Activated CD4-positive, alpha-beta T cell treated with anti-CD3 and anti-CD28 coated beads for 36 hours (primary cell): ENCODE data around the gene CD7. TPM values are rescaled to one million over a fixed set of nuclear protein-coding genes. Genes with fewer than 3 reads are reported as not detected.

ENCODE experiments used
- ATAC-seq: fragments of 200-7000 bp; cut with Tn5 transposase; one replicate; pipeline ENCODE4 v1.10.0; 2021; ENCODE audit warnings: mild to moderate bottlenecking, moderate library complexity
- CTCF ChIA-PET: fragments of 350-600 bp; sonication (Branson Sonifier 250); formaldehyde crosslinking; loops from one replicate; lab custom pipeline; 2021; ENCODE audit warnings: antibody characterized with exemption; lab: Charles Lee
- POLR2A ChIA-PET: fragments of 350-600 bp; sonication (Branson Sonifier 250); formaldehyde crosslinking; loops from one replicate; lab custom pipeline; 2021; ENCODE audit warnings: antibody characterized with exemption, inconsistent platforms; lab: Charles Lee
- DNase-seq: peaks from one replicate; pipeline ENCODE4 v3.0.0-alpha.2; 2020
- H3K27ac Mint-ChIP-seq: one replicate; pipeline ENCODE4 v1.8.0; 2021; ENCODE audit warnings: mixed read lengths
- H3K27me3 Mint-ChIP-seq: one replicate; pipeline ENCODE4 v1.8.0; 2021; ENCODE audit warnings: mixed read lengths
- H3K36me3 Mint-ChIP-seq: one replicate; pipeline ENCODE4 v1.8.0; 2021; ENCODE audit warnings: low read depth, mixed read lengths
- H3K4me1 Mint-ChIP-seq: one replicate; pipeline ENCODE4 v1.8.0; 2021; ENCODE audit warnings: mixed read lengths
- H3K4me3 Mint-ChIP-seq: one replicate; pipeline ENCODE4 v1.8.0; 2021; ENCODE audit warnings: mild to moderate bottlenecking, moderate library complexity, mixed read lengths
- H3K9me3 Mint-ChIP-seq: one replicate; pipeline ENCODE4 v1.8.0; 2021; ENCODE audit warnings: low read depth, mixed read lengths
- intact Hi-C, 2 experiments: fragments of 100-400 bp; cut with DNase I in 1 of 2; cut with micrococcal nuclease in 1 of 2; formaldehyde crosslinking; loops; one replicate each; pipeline versions ENCODE4 v1.14.2 to v1.15.1; 2022 to 2024; cut with DNase I, micrococcal nuclease
- total RNA-seq, 2 experiments: library from RNA; stranded (reverse); gene quantifications; one replicate each; pipeline ENCODE4 v1.2.3, GENCODE V29; 2021

Gene CD7
- total RNA-seq, 2 experiments from 2014 or later = 614 to 725 TPM

- intact Hi-C loops = loop anchor here in 1 of 2 experiments (2.0 to 10.0 kb wide), 2 partner anchors 83 to 285 kb away; partner anchors contain the start of genes DCXR and RAC3
- POLR2A ChIA-PET = interaction anchor here (0.6 to 3.2 kb wide), 4 partner anchors 14 to 284 kb away, joined by 4 to 29 read pairs (median 7); no protein-coding TSS in a partner anchor
- Mint-ChIP-seq H3K9me3 (no peaks in the 10 kb centered on the region), H3K36me3 (peaks cover 48% of the 10 kb centered on the region), H3K27me3 (no peaks in the 10 kb centered on the region), H3K27ac (no peak overlapping the region), H3K4me3 (no peak overlapping the region), H3K4me1 (peaks cover 19% of the 10 kb centered on the region)
- peak; percentile 32 for DNase-seq
- CTCF ChIA-PET = interaction anchor here (2.0 kb wide), 1 partner anchor 18 kb away, joined by 23 read pairs; no protein-coding TSS in a partner anchor
- ATAC-seq = no peak
Measured at GRCh38 chr17:82319619-82320062, 2.2 kb upstream of the CD7 start.

- POLR2A ChIA-PET = interaction anchor here (0.6 to 3.2 kb wide), 4 partner anchors 13 to 284 kb away, joined by 4 to 29 read pairs (median 7); no protein-coding TSS in a partner anchor
- CTCF ChIA-PET = no interaction called here
- Mint-ChIP-seq H3K27ac (no peak overlapping the region), H3K9me3 (no peaks in the 10 kb centered on the region), H3K36me3 (peaks cover 49% of the 10 kb centered on the region), H3K4me1 (peaks cover 17% of the 10 kb centered on the region), H3K27me3 (no peaks in the 10 kb centered on the region), H3K4me3 (no peak overlapping the region)
- intact Hi-C loops = no loop called here
- peak; percentile 23 for DNase-seq
- ATAC-seq = no peak
Measured at GRCh38 chr17:82318772-82319606, 1.6 kb upstream of the CD7 start.

DNA sequence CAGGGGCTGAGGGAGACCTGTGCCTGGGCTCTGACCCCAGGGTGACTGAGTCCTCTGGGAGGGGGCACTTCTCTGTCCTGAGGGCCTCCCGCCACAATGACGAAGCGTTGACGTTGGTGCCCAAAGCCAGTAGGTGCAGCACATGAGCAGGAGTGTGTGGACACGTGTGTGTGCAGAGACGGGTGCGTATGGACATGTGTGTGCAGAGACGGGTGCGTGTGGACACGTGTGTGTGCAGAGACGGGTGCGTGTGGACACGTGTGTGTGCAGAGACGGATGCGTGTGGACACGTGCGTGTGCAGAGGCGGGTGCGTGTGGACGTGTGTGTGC lies 726 bp upstream of the CD7 start:
- Mint-ChIP-seq H3K36me3 (peaks cover 51% of the 10 kb centered on the region), H3K9me3 (no peaks in the 10 kb centered on the region), H3K27ac (no peak overlapping the region), H3K4me1 (peaks cover 13% of the 10 kb centered on the region), H3K27me3 (no peaks in the 10 kb centered on the region), H3K4me3 (no peak overlapping the region)
- POLR2A ChIA-PET = interaction anchor here (1.4 to 2.7 kb wide), 4 partner anchors 9 to 26 kb away, joined by 5 to 94 read pairs (median 14); no protein-coding TSS in a partner anchor
- peak; percentile 36 for DNase-seq
- CTCF ChIA-PET = interaction anchor here (1.0 to 2.1 kb wide), 5 partner anchors 12 to 21 kb away, joined by 3 to 7 read pairs (median 6); no protein-coding TSS in a partner anchor
- intact Hi-C loops = no loop called here
- no peak for ATAC-seq

GRCh38 chr17:82316651-82317393 lies 586 bp downstream of the CD7 start:
- Mint-ChIP-seq H3K27me3 (no peaks in the 10 kb centered on the region), H3K9me3 (no peaks in the 10 kb centered on the region), H3K36me3 (peaks cover 41% of the 10 kb centered on the region), H3K4me1 (peaks cover 8% of the 10 kb centered on the region), H3K27ac (peak overlapping the region; percentile 98), H3K4me3 (no peak overlapping the region)
- DNase-seq = peak; percentile 60
- ChIA-PET CTCF (interaction anchor here (0.7 to 2.1 kb wide), 11 partner anchors 10 to 111 kb away, joined by 3 to 7 read pairs (median 3); no protein-coding TSS in a partner anchor), POLR2A (interaction anchor here (1.2 to 2.7 kb wide), 5 partner anchors 8 to 34 kb away, joined by 4 to 94 read pairs (median 10); no protein-coding TSS in a partner anchor)
- intact Hi-C loops = loop anchor here in 1 of 2 experiments (2.0 kb wide), 1 partner anchor 78 kb away; no protein-coding TSS in a partner anchor
- peak; percentile 11 for ATAC-seq

DNA sequence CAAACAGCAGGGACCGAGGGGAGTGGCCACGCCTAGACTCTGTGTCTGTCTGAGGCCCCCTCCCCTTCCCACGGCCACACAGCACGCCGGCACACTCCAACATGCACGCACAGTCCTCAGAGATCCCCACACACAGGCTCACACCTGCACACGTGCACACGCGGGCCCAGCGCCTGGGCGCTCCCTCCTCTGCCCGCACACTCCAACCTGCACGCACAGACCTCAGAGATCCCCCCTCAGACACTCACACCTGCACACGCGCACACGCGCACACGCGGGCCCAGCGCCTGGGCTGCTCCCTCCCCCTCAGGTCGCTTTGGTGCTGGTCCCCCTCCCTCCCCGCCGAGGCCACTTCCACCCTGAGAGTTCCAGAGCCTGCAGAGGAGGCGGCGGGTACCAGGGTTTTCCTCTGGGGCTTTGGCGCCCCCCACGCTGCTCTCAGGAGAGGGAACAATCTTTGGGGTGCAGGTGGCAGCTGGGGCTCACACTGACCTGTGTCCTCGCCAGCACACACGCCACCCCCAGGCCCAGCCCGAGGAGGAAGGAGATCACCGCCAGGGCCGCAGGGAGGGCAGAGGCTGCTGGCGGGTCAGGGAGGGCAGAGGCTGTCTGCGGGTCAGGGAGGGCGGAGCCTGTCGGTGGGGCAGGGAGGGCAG lies 1.6 kb downstream of the CD7 start:
- CTCF ChIA-PET = interaction anchor here (2.1 kb wide), 1 partner anchor 14 kb away, joined by 6 read pairs; no protein-coding TSS in a partner anchor
- POLR2A ChIA-PET = interaction anchor here (2.3 to 2.7 kb wide), 2 partner anchors 15 to 23 kb away, joined by 10 to 94 read pairs; no protein-coding TSS in a partner anchor
- intact Hi-C loops = loop anchor here in 1 of 2 experiments (2.0 kb wide), 1 partner anchor 77 kb away; no protein-coding TSS in a partner anchor
- peak; percentile 64 for DNase-seq
- no peaks in the 10 kb centered on the region for H3K9me3 Mint-ChIP-seq
- H3K4me3 Mint-ChIP-seq = no peak overlapping the region
- peak; percentile 30 for ATAC-seq
- peaks cover 5% of the 10 kb centered on the region for H3K4me1 Mint-ChIP-seq
- H3K36me3 Mint-ChIP-seq = peaks cover 36% of the 10 kb centered on the region
- peak overlapping the region; percentile 98 for H3K27ac Mint-ChIP-seq
- no peaks in the 10 kb centered on the region for H3K27me3 Mint-ChIP-seq

DNA sequence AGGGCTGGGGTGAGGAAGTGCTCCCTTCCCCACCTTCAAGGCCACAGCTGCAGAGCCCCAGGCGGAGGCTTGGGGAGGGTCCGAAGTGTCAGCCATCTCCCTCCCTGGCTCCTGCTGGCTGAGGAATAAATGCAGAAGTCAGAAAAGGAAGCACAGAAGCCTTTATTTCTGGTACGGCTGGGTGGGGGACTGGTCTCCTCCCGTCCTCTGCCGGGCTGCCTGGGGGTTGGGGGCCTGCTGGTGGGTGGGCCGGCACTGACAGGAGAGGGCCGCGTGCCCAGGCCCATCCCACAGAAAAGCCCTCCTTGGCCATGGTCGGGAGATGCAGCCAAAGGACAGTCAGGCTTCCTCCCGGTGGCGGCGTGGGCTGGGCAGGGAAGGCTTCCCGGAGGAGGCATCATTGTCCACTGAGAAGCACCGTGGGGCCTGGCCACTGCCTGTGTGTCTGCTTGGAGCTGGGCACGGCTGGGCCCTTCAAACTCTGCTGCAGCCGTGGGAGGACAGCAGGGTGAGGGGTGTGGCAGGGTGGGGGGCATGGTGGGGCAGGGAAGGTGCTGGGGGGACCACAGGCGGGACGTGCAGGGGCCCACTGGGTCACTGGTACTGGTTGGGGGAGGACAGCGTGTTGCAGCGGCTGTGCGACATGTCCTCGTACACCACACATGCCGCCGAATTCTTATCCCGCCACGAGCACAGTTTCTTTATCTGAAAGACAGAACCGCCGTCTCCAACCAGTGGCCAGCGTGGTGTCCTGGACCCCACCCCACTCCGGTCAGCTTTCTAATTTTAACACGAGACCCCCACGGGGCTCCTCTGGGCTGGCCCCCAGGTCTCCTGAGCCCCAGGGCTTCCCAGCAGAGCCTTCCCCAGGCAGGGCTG lies 2.4 kb downstream of the CD7 start:
- POLR2A ChIA-PET = no interaction called here
- intact Hi-C loops = no loop called here
- CTCF ChIA-PET = interaction anchor here (0.7 kb wide), 1 partner anchor 17 kb away, joined by 4 read pairs; no protein-coding TSS in a partner anchor
- Mint-ChIP-seq H3K27me3 (no peaks in the 10 kb centered on the region), H3K36me3 (peaks cover 36% of the 10 kb centered on the region), H3K4me1 (peaks cover 5% of the 10 kb centered on the region), H3K27ac (peak overlapping the region; percentile 98), H3K4me3 (no peak overlapping the region), H3K9me3 (no peaks in the 10 kb centered on the region)
- DNase-seq (peak; percentile 23), ATAC-seq (no peak)

DNA sequence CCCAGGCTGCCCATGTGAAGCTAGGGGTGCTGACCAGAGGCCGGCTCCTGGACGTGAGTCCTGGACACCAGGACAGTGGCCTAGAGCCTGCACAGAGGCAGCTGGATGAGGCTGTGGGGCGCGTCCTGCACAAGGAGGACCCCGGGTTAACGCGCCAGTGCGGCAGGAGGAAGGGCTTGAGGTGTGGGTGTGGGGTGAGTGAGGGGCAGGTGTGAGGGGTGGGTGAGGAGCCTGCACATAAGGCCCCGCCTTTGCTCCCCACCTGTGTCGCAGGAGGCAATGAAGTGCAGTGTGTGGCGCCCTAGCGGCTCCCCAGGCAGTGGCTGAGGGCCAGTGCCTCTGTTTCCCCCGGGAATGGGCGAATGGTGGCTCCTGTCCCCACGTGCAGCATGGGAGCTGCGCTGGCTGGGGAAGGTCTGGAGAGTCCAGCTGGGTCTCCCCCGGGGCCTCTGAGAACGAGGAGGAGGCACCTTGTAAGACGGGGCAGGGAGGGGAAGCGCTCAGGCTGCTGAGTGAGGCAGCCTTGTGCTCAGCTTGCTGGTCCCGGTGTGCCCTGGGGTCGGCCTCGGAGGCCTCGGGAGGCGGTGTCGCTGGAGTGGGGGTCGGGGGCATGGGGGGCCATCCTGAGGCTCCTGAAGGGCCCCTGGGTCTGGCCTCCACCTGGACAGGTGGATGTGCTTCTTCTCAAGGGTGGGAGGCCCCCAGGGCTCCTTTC lies 3.2 kb downstream of the CD7 start:
- H3K9me3 Mint-ChIP-seq = no peaks in the 10 kb centered on the region
- peaks cover 5% of the 10 kb centered on the region for H3K4me1 Mint-ChIP-seq
- H3K4me3 Mint-ChIP-seq = no peak overlapping the region
- intact Hi-C loops = no loop called here
- DNase-seq (no peak), ATAC-seq (no peak)
- peaks cover 36% of the 10 kb centered on the region for H3K36me3 Mint-ChIP-seq
- no peaks in the 10 kb centered on the region for H3K27me3 Mint-ChIP-seq
- POLR2A ChIA-PET = interaction anchor here (1.3 to 1.6 kb wide), 2 partner anchors 10 to 13 kb away, joined by 3 to 4 read pairs; no protein-coding TSS in a partner anchor
- CTCF ChIA-PET = interaction anchor here (0.7 kb wide), 1 partner anchor 16 kb away, joined by 4 read pairs; no protein-coding TSS in a partner anchor
- H3K27ac Mint-ChIP-seq = peak overlapping the region; percentile 55

DNA sequence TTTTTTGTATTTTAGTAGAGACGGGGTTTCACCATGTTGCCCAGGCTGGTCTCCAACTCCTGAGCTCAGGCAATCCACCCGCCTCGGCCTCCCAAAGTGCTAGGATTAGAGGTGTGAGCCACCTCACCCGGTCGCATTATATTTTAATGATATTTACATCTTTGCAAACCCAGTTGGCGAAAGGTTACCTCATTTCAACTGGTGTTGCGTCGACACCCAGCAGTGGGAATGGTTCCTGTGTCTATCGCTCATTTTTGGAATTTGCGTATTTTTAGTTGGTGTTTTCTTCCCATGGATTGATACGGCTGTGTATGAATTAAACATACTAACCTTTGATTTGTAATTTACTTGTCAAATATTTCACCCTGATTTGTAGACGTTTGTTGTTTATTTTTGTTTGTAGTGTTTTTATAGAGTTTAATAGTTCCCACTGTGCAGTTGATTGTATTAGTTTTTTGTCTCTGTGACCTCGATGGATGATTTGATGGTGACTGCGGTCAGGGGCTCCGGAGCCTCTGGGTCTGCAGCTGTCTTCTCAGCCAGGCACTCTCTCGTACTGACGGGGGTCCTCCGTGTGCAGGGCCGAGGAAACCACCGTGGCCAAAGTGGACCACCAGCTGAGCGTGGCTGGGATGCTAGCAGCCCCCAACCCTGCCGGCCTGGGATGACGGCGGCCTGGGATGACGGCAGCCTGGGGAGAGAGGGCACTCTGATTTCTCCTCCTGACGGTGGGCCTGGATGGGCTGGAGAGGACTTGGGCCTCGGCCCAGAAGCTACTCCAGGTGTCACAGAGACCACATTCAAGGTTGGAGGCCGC lies 4.0 kb downstream of the CD7 start:
- intact Hi-C loops = no loop called here
- peak overlapping the region; percentile 55 for H3K27ac Mint-ChIP-seq

DNA sequence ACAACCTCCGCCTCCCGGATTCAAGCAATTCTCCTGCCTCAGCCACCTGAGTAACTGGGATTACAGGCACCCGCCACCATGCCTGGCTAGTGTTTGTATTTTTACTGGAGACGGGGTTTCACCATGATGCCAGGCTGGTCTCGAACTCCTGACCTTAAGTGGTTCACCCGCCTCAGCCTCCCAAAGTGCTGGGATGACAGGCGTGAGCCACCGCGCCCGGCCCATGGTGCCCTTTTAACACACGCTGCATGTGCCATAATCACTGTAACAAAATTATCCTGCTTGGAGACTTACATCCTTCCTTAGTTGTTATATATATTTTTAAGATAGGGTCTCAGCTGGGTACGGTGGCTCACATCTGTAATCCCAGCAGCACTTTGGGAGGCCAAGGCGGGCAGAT lies 5.4 kb downstream of the CD7 start:
- no peak overlapping the region for H3K4me3 Mint-ChIP-seq
- POLR2A ChIA-PET = interaction anchor here (1.2 to 1.7 kb wide), 2 partner anchors 9 to 14 kb away, joined by 6 to 9 read pairs; no protein-coding TSS in a partner anchor
- peaks cover 15% of the 10 kb centered on the region for H3K4me1 Mint-ChIP-seq
- H3K27ac Mint-ChIP-seq = no peak overlapping the region
- ATAC-seq = no peak
- peaks cover 4% of the 10 kb centered on the region for H3K9me3 Mint-ChIP-seq
- intact Hi-C loops = no loop called here
- no peak for DNase-seq
- no peaks in the 10 kb centered on the region for H3K27me3 Mint-ChIP-seq
- H3K36me3 Mint-ChIP-seq = peaks cover 41% of the 10 kb centered on the region
- CTCF ChIA-PET = no interaction called here

More for the DNA sequence above, 4.0 kb downstream of the CD7 start:
- Mint-ChIP-seq H3K27me3 (no peaks in the 10 kb centered on the region), H3K9me3 (no peaks in the 10 kb centered on the region), H3K36me3 (peaks cover 36% of the 10 kb centered on the region), H3K4me3 (peak overlapping the region; percentile 23), H3K4me1 (peaks cover 8% of the 10 kb centered on the region)
- ATAC-seq = no peak
- ChIA-PET POLR2A (interaction anchor here (0.9 to 1.7 kb wide), 4 partner anchors 8 to 15 kb away, joined by 3 to 9 read pairs (median 4); no protein-coding TSS in a partner anchor), CTCF (interaction anchor here (0.7 to 1.2 kb wide), 2 partner anchors 8 to 111 kb away, joined by 3 to 4 read pairs; no protein-coding TSS in a partner anchor)
- DNase-seq = no peak
